ENCODE results near the gene ABRAXAS1.
"Not testable (repeated sequence)": the region's sequence is repeated elsewhere in the genome, so short reads cannot be mapped to it uniquely, and the experiment has no call there.

DNA sequence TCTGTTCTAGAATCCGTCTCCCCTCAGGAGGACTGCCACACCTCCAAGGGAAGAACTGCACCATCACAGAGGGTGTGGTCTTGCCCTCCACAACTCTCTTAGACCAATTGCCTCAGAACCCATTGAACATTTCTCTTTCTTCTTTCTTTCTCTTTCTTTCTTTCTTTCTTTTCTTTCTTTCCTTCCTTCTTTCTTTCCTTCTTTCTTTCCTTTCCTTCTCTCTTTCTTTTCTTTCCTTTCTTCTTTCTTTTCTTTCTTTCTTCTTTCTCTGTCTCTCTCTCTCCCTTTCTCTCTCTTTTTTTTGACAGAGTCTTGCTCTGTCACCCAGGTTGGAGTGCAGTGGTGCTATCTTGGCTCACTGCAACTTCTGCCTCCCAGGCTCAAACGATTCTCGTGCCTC is 16.8 kb upstream of the ABRAXAS1 start:
- TF ChIP-seq CTCF (conservative IDR thresholded peaks at IDR 0.05); EZH2 (IDR thresholded peaks at IDR 0.05; ENCODE audit: low read depth): not testable (repeated sequence)

Data from PC-9 (cell line).